ENCODE data around the gene TYW5.

DNA sequence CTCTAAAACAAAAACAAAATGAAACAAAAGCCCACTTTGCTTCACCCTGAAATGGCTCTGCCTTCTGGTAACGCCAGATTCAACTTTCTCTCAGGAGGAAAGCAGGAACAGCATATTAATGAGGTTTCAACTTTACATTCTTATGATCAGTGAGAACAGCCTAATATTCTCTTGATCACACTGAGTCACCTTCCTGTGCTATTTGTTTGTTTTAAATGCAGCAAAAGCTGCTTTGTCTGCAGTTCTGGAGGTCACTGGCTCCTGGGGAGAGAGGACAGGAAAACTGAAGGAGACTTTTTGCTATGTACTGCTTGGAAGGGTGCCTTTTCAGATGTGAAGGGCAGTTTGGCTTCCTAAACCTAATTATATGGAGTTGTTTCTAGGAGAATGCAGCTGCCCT, 48.2 kb upstream of the TYW5 start:
- TF ChIP-seq SIN3A (IDR thresholded peaks at IDR 0.05; ENCODE audit: borderline replicate concordance, insufficient read depth, low read length) (no peak), TAF1 (IDR thresholded peaks at IDR 0.05; ENCODE audit: borderline replicate concordance, insufficient read depth, low read length) (no peak)
